HepG2 (cell line): Measurements from ENCODE around the gene MAPRE3. TPM values are rescaled to one million over a fixed set of nuclear protein-coding genes. Genes with fewer than 3 reads are reported as not detected.
A peak's percentile ranks its signal among the peaks of the same experiment; 100 is the strongest.

Experiments used
- CENPX ChIP-seq: sonication (generic); formaldehyde crosslinking; IDR thresholded peaks from 2 replicates; pipeline ENCODE4 v1.9.0; 2021; ENCODE audit warnings: mild to moderate bottlenecking, missing genetic modification reagents, moderate library complexity
- ELF1 ChIP-seq: sonication (generic); formaldehyde crosslinking; IDR thresholded peaks from 2 replicates; pipeline ENCODE4 v1.4.0; 2020; ENCODE audit warnings: missing genetic modification reagents
- GLI4 ChIP-seq: sonication (generic); formaldehyde crosslinking; IDR thresholded peaks from 2 replicates; pipeline ENCODE4 v1.5.1; 2020; ENCODE audit warnings: missing genetic modification reagents, mild to moderate bottlenecking, moderate library complexity, borderline replicate concordance
- HNRNPK ChIP-seq: fragments of 200-400 bp; formaldehyde crosslinking; IDR thresholded peaks from 2 replicates; pipeline ENCODE4 v1.6.1; 2018; ENCODE audit warnings: low read length, low read depth, moderate library complexity, mild to moderate bottlenecking; ENCODE audit not compliant: poor library complexity, severe bottlenecking
- JUN ChIP-seq: sonication (generic); formaldehyde crosslinking; IDR thresholded peaks from 2 replicates; pipeline ENCODE4 v1.4.0; 2020; ENCODE audit warnings: mild to moderate bottlenecking, missing genetic modification reagents
- MXD4 ChIP-seq: IDR thresholded peaks from 2 replicates; pipeline ENCODE4 v1.6.1; 2016; ENCODE audit warnings: mild to moderate bottlenecking, missing biosample characterization, missing genetic modification reagents
- RBFOX2 ChIP-seq: fragments of 200-400 bp; formaldehyde crosslinking; IDR thresholded peaks from 2 replicates; pipeline ENCODE4 v1.6.1; 2017; ENCODE audit warnings: low read depth, mild to moderate bottlenecking, low read length
- ZBTB8A ChIP-seq: sonication (generic); formaldehyde crosslinking; IDR thresholded peaks from 2 replicates; pipeline ENCODE4 v1.4.0; 2020; ENCODE audit warnings: mild to moderate bottlenecking, low read depth, missing genetic modification reagents, borderline replicate concordance
- ZFP91 ChIP-seq: sonication (generic); formaldehyde crosslinking; IDR thresholded peaks from 2 replicates; pipeline ENCODE4 v1.9.0; 2022; ENCODE audit warnings: missing genetic modification reagents, mild to moderate bottlenecking, borderline replicate concordance
- ZNF256 ChIP-seq: sonication (generic); formaldehyde crosslinking; conservative IDR thresholded peaks from 2 replicates; pipeline ENCODE4 v1.4.0; 2020; ENCODE audit warnings: missing genetic modification reagents
- ZNF264 ChIP-seq: sonication (generic); formaldehyde crosslinking; IDR thresholded peaks from 2 replicates; pipeline ENCODE4 v1.4.0; 2020; ENCODE audit warnings: missing genetic modification reagents
- ZNF639 ChIP-seq: conservative IDR thresholded peaks from 2 replicates; pipeline ENCODE4 v1.6.1; 2018; ENCODE audit warnings: missing genetic modification reagents
- ZSCAN25 ChIP-seq: sonication (generic); formaldehyde crosslinking; IDR thresholded peaks from 2 replicates; pipeline ENCODE4 v1.8.0; 2022; ENCODE audit warnings: mild to moderate bottlenecking, missing genetic modification reagents
- polyA plus RNA-seq, 8 experiments: library from polyadenylated mRNA; depleted of rRNA in 3 of 8; stranded (reverse) in 7 of 8; unstranded in 1 of 8; fragments of >200 nt; fragmentation: Illumina TruSeq in 4 of 8; extraction: Trizol in 4 of 8; gene quantifications; 2 replicates each; pipeline versions ENCODE4 v1.2.1 to v1.2.3, GENCODE V29; 2011 to 2016; ENCODE audit warnings: low read depth in 4 of 8, missing spikeins in 1 of 8, mixed read lengths in 1 of 8; ENCODE audit not compliant: insufficient read depth in 1 of 8
- total RNA-seq, 5 experiments: library from RNA; depleted of rRNA; stranded (reverse); fragments of >200 nt; fragmentation: Illumina TruSeq; extraction: Trizol; gene quantifications; 2 replicates each; pipeline ENCODE4 v1.2.3, GENCODE V29; 2016; ENCODE audit warnings: low read depth in 1 of 5
- TF ChIP-seq, protein P1 (sequence below): sonication (generic); formaldehyde crosslinking; IDR thresholded peaks from 2 replicates; pipeline ENCODE4 v1.4.0; 2020; ENCODE audit warnings: missing genetic modification reagents
- TF ChIP-seq, protein P2 (sequence below): sonication (generic); formaldehyde crosslinking; IDR thresholded peaks from 2 replicates; pipeline ENCODE4 v1.4.0; 2020; ENCODE audit warnings: missing genetic modification reagents
- TF ChIP-seq, protein P3 (sequence below): sonication (generic); formaldehyde crosslinking; IDR thresholded peaks from 2 replicates; pipeline ENCODE4 v1.5.0; 2020; ENCODE audit warnings: missing genetic modification reagents

Gene MAPRE3
- total and polyA plus RNA-seq, 2 of the 13 experiments (the other 11 are each of a cell fraction or from before 2014, with no cell fraction given) = 0.31 to 0.91 TPM

GRCh38 chr2:27049422-27050280 lies 79.2 kb downstream of the MAPRE3 start (continued):
- TF ChIP-seq, protein P1, sequence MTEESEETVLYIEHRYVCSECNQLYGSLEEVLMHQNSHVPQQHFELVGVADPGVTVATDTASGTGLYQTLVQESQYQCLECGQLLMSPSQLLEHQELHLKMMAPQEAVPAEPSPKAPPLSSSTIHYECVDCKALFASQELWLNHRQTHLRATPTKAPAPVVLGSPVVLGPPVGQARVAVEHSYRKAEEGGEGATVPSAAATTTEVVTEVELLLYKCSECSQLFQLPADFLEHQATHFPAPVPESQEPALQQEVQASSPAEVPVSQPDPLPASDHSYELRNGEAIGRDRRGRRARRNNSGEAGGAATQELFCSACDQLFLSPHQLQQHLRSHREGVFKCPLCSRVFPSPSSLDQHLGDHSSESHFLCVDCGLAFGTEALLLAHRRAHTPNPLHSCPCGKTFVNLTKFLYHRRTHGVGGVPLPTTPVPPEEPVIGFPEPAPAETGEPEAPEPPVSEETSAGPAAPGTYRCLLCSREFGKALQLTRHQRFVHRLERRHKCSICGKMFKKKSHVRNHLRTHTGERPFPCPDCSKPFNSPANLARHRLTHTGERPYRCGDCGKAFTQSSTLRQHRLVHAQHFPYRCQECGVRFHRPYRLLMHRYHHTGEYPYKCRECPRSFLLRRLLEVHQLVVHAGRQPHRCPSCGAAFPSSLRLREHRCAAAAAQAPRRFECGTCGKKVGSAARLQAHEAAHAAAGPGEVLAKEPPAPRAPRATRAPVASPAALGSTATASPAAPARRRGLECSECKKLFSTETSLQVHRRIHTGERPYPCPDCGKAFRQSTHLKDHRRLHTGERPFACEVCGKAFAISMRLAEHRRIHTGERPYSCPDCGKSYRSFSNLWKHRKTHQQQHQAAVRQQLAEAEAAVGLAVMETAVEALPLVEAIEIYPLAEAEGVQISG (CRISPR knock-in tag) = no peak
- TF ChIP-seq, protein P2, sequence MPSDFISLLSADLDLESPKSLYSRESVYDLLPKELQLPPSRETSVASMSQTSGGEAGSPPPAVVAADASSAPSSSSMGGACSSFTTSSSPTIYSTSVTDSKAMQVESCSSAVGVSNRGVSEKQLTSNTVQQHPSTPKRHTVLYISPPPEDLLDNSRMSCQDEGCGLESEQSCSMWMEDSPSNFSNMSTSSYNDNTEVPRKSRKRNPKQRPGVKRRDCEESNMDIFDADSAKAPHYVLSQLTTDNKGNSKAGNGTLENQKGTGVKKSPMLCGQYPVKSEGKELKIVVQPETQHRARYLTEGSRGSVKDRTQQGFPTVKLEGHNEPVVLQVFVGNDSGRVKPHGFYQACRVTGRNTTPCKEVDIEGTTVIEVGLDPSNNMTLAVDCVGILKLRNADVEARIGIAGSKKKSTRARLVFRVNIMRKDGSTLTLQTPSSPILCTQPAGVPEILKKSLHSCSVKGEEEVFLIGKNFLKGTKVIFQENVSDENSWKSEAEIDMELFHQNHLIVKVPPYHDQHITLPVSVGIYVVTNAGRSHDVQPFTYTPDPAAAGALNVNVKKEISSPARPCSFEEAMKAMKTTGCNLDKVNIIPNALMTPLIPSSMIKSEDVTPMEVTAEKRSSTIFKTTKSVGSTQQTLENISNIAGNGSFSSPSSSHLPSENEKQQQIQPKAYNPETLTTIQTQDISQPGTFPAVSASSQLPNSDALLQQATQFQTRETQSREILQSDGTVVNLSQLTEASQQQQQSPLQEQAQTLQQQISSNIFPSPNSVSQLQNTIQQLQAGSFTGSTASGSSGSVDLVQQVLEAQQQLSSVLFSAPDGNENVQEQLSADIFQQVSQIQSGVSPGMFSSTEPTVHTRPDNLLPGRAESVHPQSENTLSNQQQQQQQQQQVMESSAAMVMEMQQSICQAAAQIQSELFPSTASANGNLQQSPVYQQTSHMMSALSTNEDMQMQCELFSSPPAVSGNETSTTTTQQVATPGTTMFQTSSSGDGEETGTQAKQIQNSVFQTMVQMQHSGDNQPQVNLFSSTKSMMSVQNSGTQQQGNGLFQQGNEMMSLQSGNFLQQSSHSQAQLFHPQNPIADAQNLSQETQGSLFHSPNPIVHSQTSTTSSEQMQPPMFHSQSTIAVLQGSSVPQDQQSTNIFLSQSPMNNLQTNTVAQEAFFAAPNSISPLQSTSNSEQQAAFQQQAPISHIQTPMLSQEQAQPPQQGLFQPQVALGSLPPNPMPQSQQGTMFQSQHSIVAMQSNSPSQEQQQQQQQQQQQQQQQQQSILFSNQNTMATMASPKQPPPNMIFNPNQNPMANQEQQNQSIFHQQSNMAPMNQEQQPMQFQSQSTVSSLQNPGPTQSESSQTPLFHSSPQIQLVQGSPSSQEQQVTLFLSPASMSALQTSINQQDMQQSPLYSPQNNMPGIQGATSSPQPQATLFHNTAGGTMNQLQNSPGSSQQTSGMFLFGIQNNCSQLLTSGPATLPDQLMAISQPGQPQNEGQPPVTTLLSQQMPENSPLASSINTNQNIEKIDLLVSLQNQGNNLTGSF (CRISPR knock-in tag) = peak; percentile 34; the same call in 1 of the 2 replicates
- TF ChIP-seq GLI4 (CRISPR knock-in tag) = peak; percentile 96; the same call in 1 of the 2 replicates
- TF ChIP-seq JUN (CRISPR knock-in tag) = peak; percentile 46; the same call in 1 of the 2 replicates
- TF ChIP-seq CENPX (CRISPR knock-in tag) = no peak
- peak; percentile 73 for TF ChIP-seq HNRNPK
- TF ChIP-seq ZBTB8A (CRISPR knock-in tag) = 0 out of 2 replicates have a peak, but pooled peaks have one; percentile 11
- TF ChIP-seq ZSCAN25 (CRISPR knock-in tag) = peak; percentile 63
- peak; percentile 88 for TF ChIP-seq ZFP91 (CRISPR knock-in tag)
- TF ChIP-seq ZNF639 (CRISPR knock-in tag) = peak; percentile 20; the same call in 1 of the 2 replicates
- TF ChIP-seq ELF1 (CRISPR knock-in tag) = no peak
- peak; percentile 6; the same call in 1 of the 2 replicates for TF ChIP-seq MXD4 (CRISPR knock-in tag)
- TF ChIP-seq ZNF264 (CRISPR knock-in tag) = 0 out of 2 replicates have a peak, but pooled peaks have one; percentile 38
- TF ChIP-seq, protein P3, sequence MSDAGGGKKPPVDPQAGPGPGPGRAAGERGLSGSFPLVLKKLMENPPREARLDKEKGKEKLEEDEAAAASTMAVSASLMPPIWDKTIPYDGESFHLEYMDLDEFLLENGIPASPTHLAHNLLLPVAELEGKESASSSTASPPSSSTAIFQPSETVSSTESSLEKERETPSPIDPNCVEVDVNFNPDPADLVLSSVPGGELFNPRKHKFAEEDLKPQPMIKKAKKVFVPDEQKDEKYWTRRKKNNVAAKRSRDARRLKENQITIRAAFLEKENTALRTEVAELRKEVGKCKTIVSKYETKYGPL (CRISPR knock-in tag) = no peak; the same call in none of the 2 replicates
- TF ChIP-seq RBFOX2 = peak; percentile 86
- no peak for TF ChIP-seq ZNF256 (CRISPR knock-in tag)
